DMS79 (cell line): ENCODE data around the gene RABGAP1L.
"Not testable (repeated sequence)": the region's sequence is repeated elsewhere in the genome, so short reads cannot be mapped to it uniquely, and the experiment has no call there.

Experiments used
- DNase-seq: peaks from one replicate; lab custom pipeline; 2025; lab: John Stamatoyannopoulos, UW

The RABGAP1L gene

GRCh38 chr1:174874331-174875053, 715.2 kb downstream of the RABGAP1L start:
- DNase-seq: no peak

GRCh38 chr1:174875306-174875705, 716.0 kb downstream of the RABGAP1L start:
- peak; percentile 33 for DNase-seq

GRCh38 chr1:174877208-174877673, 717.9 kb downstream of the RABGAP1L start:
- DNase-seq: no peak

- no peak for DNase-seq
Measured at GRCh38 chr1:174880171-174880570, 720.9 kb downstream of the RABGAP1L start.

GRCh38 chr1:174883409-174883808, 724.1 kb downstream of the RABGAP1L start:
- no peak for DNase-seq

- DNase-seq: no peak
Measured at GRCh38 chr1:174884038-174884437, 724.7 kb downstream of the RABGAP1L start.

- no peak for DNase-seq
Measured at GRCh38 chr1:174884566-174884965, 725.2 kb downstream of the RABGAP1L start.

GRCh38 chr1:174890024-174890423, 730.7 kb downstream of the RABGAP1L start:
- DNase-seq: no peak

GRCh38 chr1:174892016-174892415, 732.7 kb downstream of the RABGAP1L start:
- DNase-seq: no peak

GRCh38 chr1:174894117-174894762, 734.9 kb downstream of the RABGAP1L start:
- DNase-seq: no peak

GRCh38 chr1:174895610-174896009, 736.3 kb downstream of the RABGAP1L start:
- DNase-seq: not testable (repeated sequence)

GRCh38 chr1:174898102-174898797, 738.9 kb downstream of the RABGAP1L start:
- no peak for DNase-seq

GRCh38 chr1:174900317-174900716, 741.0 kb downstream of the RABGAP1L start:
- no peak for DNase-seq

GRCh38 chr1:174902531-174903099, 743.3 kb downstream of the RABGAP1L start:
- no peak for DNase-seq

GRCh38 chr1:174911606-174912005, 752.3 kb downstream of the RABGAP1L start:
- no peak for DNase-seq

GRCh38 chr1:174912264-174912663, 752.9 kb downstream of the RABGAP1L start:
- no peak for DNase-seq

- no peak for DNase-seq
Measured at GRCh38 chr1:174913225-174913903, 754.0 kb downstream of the RABGAP1L start.

GRCh38 chr1:174914991-174915390, 755.7 kb downstream of the RABGAP1L start:
- no peak for DNase-seq

GRCh38 chr1:174916846-174917245, 757.5 kb downstream of the RABGAP1L start:
- no peak for DNase-seq

GRCh38 chr1:174920093-174920492, 760.8 kb downstream of the RABGAP1L start:
- no peak for DNase-seq

- DNase-seq: no peak
Measured at GRCh38 chr1:174922121-174922520, 762.8 kb downstream of the RABGAP1L start.

- DNase-seq: no peak
Measured at GRCh38 chr1:174923820-174924219, 764.5 kb downstream of the RABGAP1L start.
